ENCODE measurements around the gene DDX54. TPM values are rescaled to one million over a fixed set of nuclear protein-coding genes. Genes with fewer than 3 reads are reported as not detected.

DDX54 gene
- total and polyA plus RNA-seq, 2 donors, result 10.3 to 54.4 TPM

- Histone ChIP-seq H3K4me1 (ENCODE audit: insufficient read depth) (no peaks in the 10 kb centered on the region), H3K27ac (ENCODE audit: low read depth) (no peak overlapping the region), H3K4me3 (ENCODE audit: low read depth, low read length) (no peak overlapping the region), H3K36me3 (ENCODE audit: insufficient read depth) (no peaks in the 10 kb centered on the region)
- WGBS, result 74% methylated on average over 2 of the region's 2 CpGs
- DNase-seq (ENCODE audit: extremely low spot score), result no peak
These were observed 71.9 kb downstream of the DDX54 start for GRCh38 chr12:113113397-113113796.

GRCh38 chr12:113112043-113112899, 73.0 kb downstream of the DDX54 start:
- H3K4me1 ChIP-seq (ENCODE audit: insufficient read depth), result no peaks in the 10 kb centered on the region
- WGBS, result 60% methylated on average over 39 of the region's 39 CpGs
- DNase-seq (ENCODE audit: extremely low spot score), result no peak

GRCh38 chr12:113111247-113111646, 74.0 kb downstream of the DDX54 start:
- DNase-seq (ENCODE audit: extremely low spot score), result no peak
- H3K36me3 ChIP-seq (ENCODE audit: insufficient read depth), result no peaks in the 10 kb centered on the region
- no peaks in the 10 kb centered on the region for H3K4me1 ChIP-seq (ENCODE audit: insufficient read depth)
- no peak overlapping the region for H3K27ac ChIP-seq (ENCODE audit: low read depth)
- H3K4me3 ChIP-seq (ENCODE audit: low read depth, low read length), result no peak overlapping the region
- 83% methylated on average over 3 of the region's 3 CpGs for WGBS

More at GRCh38 chr12:113112043-113112899, 73.0 kb downstream of the DDX54 start:
- Histone ChIP-seq H3K4me3 (ENCODE audit: low read depth, low read length) (no peak overlapping the region), H3K27ac (ENCODE audit: low read depth) (no peak overlapping the region), H3K36me3 (ENCODE audit: insufficient read depth) (no peaks in the 10 kb centered on the region)

- no peak for DNase-seq (ENCODE audit: extremely low spot score)
- H3K36me3 ChIP-seq (ENCODE audit: insufficient read depth), result no peaks in the 10 kb centered on the region
- no peaks in the 10 kb centered on the region for H3K4me1 ChIP-seq (ENCODE audit: insufficient read depth)
- H3K27ac ChIP-seq (ENCODE audit: low read depth), result no peak overlapping the region
- H3K4me3 ChIP-seq (ENCODE audit: low read depth, low read length), result no peak overlapping the region
- WGBS, result 51% methylated on average over 7 of the region's 7 CpGs
These were observed 75.2 kb downstream of the DDX54 start for GRCh38 chr12:113109872-113110599.

- Histone ChIP-seq H3K4me1 (ENCODE audit: insufficient read depth) (no peaks in the 10 kb centered on the region), H3K27ac (ENCODE audit: low read depth) (no peak overlapping the region), H3K4me3 (ENCODE audit: low read depth, low read length) (no peak overlapping the region), H3K36me3 (ENCODE audit: insufficient read depth) (no peaks in the 10 kb centered on the region)
- no peak for DNase-seq (ENCODE audit: extremely low spot score)
- WGBS, result 73% methylated on average over 5 of the region's 5 CpGs
These were observed 75.9 kb downstream of the DDX54 start for GRCh38 chr12:113109360-113109759.

GRCh38 chr12:113108308-113108707, 77.0 kb downstream of the DDX54 start:
- 97% methylated on average over 4 of the region's 4 CpGs for WGBS
- Histone ChIP-seq H3K4me1 (ENCODE audit: insufficient read depth) (no peaks in the 10 kb centered on the region), H3K4me3 (ENCODE audit: low read depth, low read length) (no peak overlapping the region), H3K36me3 (ENCODE audit: insufficient read depth) (no peaks in the 10 kb centered on the region), H3K27ac (ENCODE audit: low read depth) (no peak overlapping the region)
- DNase-seq (ENCODE audit: extremely low spot score), result no peak

Small RNA genes lying within 50 kb of the gene (small RNA-seq; reads per million reads assigned to genes)
- not detected for gene MIR7106
- gene RF00019, result not detected

Other genes with a start within 250 kb of the DDX54 start
- gene OAS3, start 247.0 kb downstream of the DDX54 start, total RNA-seq, result 11.3 TPM
- gene OAS3, start 247.0 kb downstream of the DDX54 start, polyA plus RNA-seq, result 9.6 TPM
- gene OAS2, start 207.0 kb downstream of the DDX54 start, total RNA-seq, result 14.0 TPM
- 7.3 TPM for gene OAS2, start 207.0 kb downstream of the DDX54 start, polyA plus RNA-seq
- gene DTX1, start 128.7 kb downstream of the DDX54 start, total RNA-seq, result 3.3 TPM
- 1.5 TPM for gene DTX1, start 128.7 kb downstream of the DDX54 start, polyA plus RNA-seq
- 0.11 TPM for gene RASAL1, start 49.7 kb downstream of the DDX54 start, total RNA-seq
- 0.04 TPM for gene RASAL1, start 49.7 kb downstream of the DDX54 start, polyA plus RNA-seq
- gene CFAP73, start 35.8 kb downstream of the DDX54 start, total RNA-seq, result not detected
- 0.39 TPM for gene CFAP73, start 35.8 kb downstream of the DDX54 start, polyA plus RNA-seq
- gene RITA1, start 243 bp upstream of the DDX54 start, total RNA-seq, result 5.8 TPM
- gene RITA1, start 243 bp upstream of the DDX54 start, polyA plus RNA-seq, result 13.8 TPM
- gene TPCN1, start 36.0 kb upstream of the DDX54 start, total RNA-seq, result 19.3 TPM
- gene TPCN1, start 36.0 kb upstream of the DDX54 start, polyA plus RNA-seq, result 39.3 TPM
- 12.8 TPM for gene SLC8B1, start 149.6 kb upstream of the DDX54 start, total RNA-seq
- 20.5 TPM for gene SLC8B1, start 149.6 kb upstream of the DDX54 start, polyA plus RNA-seq
- gene PLBD2, start 173.1 kb upstream of the DDX54 start, total RNA-seq, result 11.5 TPM
- gene PLBD2, start 173.1 kb upstream of the DDX54 start, polyA plus RNA-seq, result 29.2 TPM
- gene SDS, start 218.4 kb upstream of the DDX54 start, total RNA-seq, result not detected
- 0.85 TPM for gene SDS, start 218.4 kb upstream of the DDX54 start, polyA plus RNA-seq
- gene SDSL, start 236.9 kb upstream of the DDX54 start, total RNA-seq, result 0.48 TPM
- gene SDSL, start 236.9 kb upstream of the DDX54 start, polyA plus RNA-seq, result 3.9 TPM

Data from urinary bladder (tissue), 4 donors.